ENCODE measurements around the gene KRTAP10-12.
"Not testable (repeated sequence)": the region's sequence is repeated elsewhere in the genome, so short reads cannot be mapped to it uniquely, and the experiment has no call there.

The KRTAP10-12 gene

GRCh38 chr21:44670642-44671432 lies 26.1 kb upstream of the KRTAP10-12 start:
- no peak for DNase-seq (ENCODE audit: low read depth)

GRCh38 chr21:44671911-44672310 lies 25.1 kb upstream of the KRTAP10-12 start:
- DNase-seq (ENCODE audit: low read depth), result no peak

- no peak for DNase-seq (ENCODE audit: low read depth)
Observed at GRCh38 chr21:44677881-44678280, 19.1 kb upstream of the KRTAP10-12 start.

GRCh38 chr21:44681152-44681551 lies 15.8 kb upstream of the KRTAP10-12 start:
- no peak for DNase-seq (ENCODE audit: low read depth)

- no peak for DNase-seq (ENCODE audit: low read depth)
Observed at GRCh38 chr21:44681861-44682579, 15.0 kb upstream of the KRTAP10-12 start, which contains the start of gene KRTAP12-1. Gene KRTAP12-1 (minus strand): TSS chr21:44682163. CDS start chr21:44682123, 40 bp downstream.

GRCh38 chr21:44682580-44683151 lies 14.3 kb upstream of the KRTAP10-12 start:
- DNase-seq (ENCODE audit: low read depth), result no peak

GRCh38 chr21:44684077-44684476 lies 12.9 kb upstream of the KRTAP10-12 start:
- no peak for DNase-seq (ENCODE audit: low read depth)

- DNase-seq (ENCODE audit: low read depth), result no peak
Observed at GRCh38 chr21:44684483-44684882, 12.5 kb upstream of the KRTAP10-12 start.

GRCh38 chr21:44685050-44685449 lies 11.9 kb upstream of the KRTAP10-12 start:
- DNase-seq (ENCODE audit: low read depth), result not testable (repeated sequence)

GRCh38 chr21:44686000-44686781 lies 10.8 kb upstream of the KRTAP10-12 start:
- DNase-seq (ENCODE audit: low read depth), result no peak

- no peak for DNase-seq (ENCODE audit: low read depth)
Observed at GRCh38 chr21:44686843-44687561, 10.0 kb upstream of the KRTAP10-12 start.

GRCh38 chr21:44687671-44688070 lies 9.3 kb upstream of the KRTAP10-12 start:
- no peak for DNase-seq (ENCODE audit: low read depth)

- DNase-seq (ENCODE audit: low read depth), result not testable (repeated sequence)
Observed at GRCh38 chr21:44689740-44690139, 7.2 kb upstream of the KRTAP10-12 start.

GRCh38 chr21:44691686-44692085 lies 5.3 kb upstream of the KRTAP10-12 start:
- no peak for DNase-seq (ENCODE audit: low read depth)

- no peak for DNase-seq (ENCODE audit: low read depth)
Observed at GRCh38 chr21:44692798-44693512, 4.0 kb upstream of the KRTAP10-12 start.

- DNase-seq (ENCODE audit: low read depth), result no peak
Observed at GRCh38 chr21:44694776-44695175, 2.2 kb upstream of the KRTAP10-12 start.

- DNase-seq (ENCODE audit: low read depth), result no peak
Observed at GRCh38 chr21:44695184-44695583, 1.8 kb upstream of the KRTAP10-12 start.

GRCh38 chr21:44695641-44696040 lies 1.3 kb upstream of the KRTAP10-12 start:
- no peak for DNase-seq (ENCODE audit: low read depth)

- no peak for DNase-seq (ENCODE audit: low read depth)
Observed at GRCh38 chr21:44696572-44696971, 400 bp upstream of the KRTAP10-12 start.

GRCh38 chr21:44697811-44698734 lies 1.1 kb downstream of the KRTAP10-12 start:
- DNase-seq (ENCODE audit: low read depth), result no peak

Data from GM04503 (cell line).